GM19324 (cell line): ENCODE data around the gene KRT72.
"Not testable (repeated sequence)": the region's sequence is repeated elsewhere in the genome, so short reads cannot be mapped to it uniquely, and the experiment has no call there.

Source experiments
- ATAC-seq: cut with Tn5 transposase; IDR thresholded peaks from one replicate; pipeline ENCODE4 v1.9.1; 2021; ENCODE audit warnings: mild to moderate bottlenecking, moderate library complexity; ENCODE audit not compliant: unreplicated experiment, low FRiP score

The KRT72 gene

GRCh38 chr12:52608826-52609630 is 7.8 kb upstream of the KRT72 start:
- no peak for ATAC-seq

- no peak for ATAC-seq
Observed at GRCh38 chr12:52608161-52608560, 6.9 kb upstream of the KRT72 start.

GRCh38 chr12:52607314-52607713 is 6.1 kb upstream of the KRT72 start:
- no peak for ATAC-seq

- ATAC-seq, result no peak
Observed at GRCh38 chr12:52606581-52607218, 5.4 kb upstream of the KRT72 start.

- ATAC-seq, result no peak
Observed at GRCh38 chr12:52606096-52606495, 4.8 kb upstream of the KRT72 start.

GRCh38 chr12:52605542-52605941 is 4.3 kb upstream of the KRT72 start:
- no peak for ATAC-seq

GRCh38 chr12:52604859-52605258 is 3.6 kb upstream of the KRT72 start:
- ATAC-seq, result no peak

- ATAC-seq, result no peak
Observed at GRCh38 chr12:52603314-52603713, 2.1 kb upstream of the KRT72 start.

GRCh38 chr12:52602552-52602951 is 1.3 kb upstream of the KRT72 start:
- no peak for ATAC-seq

DNA sequence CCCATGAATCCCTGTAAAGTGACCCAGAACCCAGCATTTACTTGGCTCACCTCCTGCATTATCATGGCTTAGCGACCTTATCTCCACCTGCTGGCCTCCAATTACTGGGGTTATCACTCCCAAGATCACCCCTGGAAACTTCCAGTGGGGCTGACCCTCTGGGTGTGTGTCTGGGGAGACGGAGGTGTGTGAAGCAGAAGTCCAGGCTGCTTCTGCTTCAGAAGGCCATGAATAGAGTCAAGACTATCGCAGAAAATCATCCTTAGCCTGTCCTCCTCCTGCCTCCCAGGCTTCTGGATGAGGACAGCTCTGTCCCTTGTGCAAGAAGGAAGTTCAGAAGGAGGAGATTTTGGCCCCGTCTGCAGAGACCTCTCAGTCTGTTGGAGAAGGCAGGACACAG is 408 bp upstream of the KRT72 start:
- no peak for ATAC-seq

GRCh38 chr12:52600475-52600874 is 788 bp downstream of the KRT72 start:
- no peak for ATAC-seq

DNA sequence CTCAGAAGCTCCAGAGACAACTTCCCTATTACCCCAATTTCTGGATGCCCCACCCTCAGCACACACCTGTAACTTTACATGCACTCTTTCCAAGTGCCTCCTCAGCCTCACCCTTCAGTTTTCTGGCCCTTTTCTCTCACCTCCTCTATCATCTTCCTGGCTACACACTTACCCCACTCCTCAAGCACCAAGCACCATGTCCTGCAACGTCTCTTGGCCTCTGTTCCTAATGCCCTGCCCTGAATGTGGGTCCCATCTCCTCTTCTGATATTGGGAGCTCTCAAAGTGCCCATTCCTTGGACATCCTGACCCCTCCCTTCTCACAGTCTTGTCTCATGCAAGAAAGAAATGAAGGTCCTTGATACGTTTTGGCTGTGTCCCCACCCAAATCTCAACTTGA is 1.2 kb downstream of the KRT72 start:
- no peak for ATAC-seq

DNA sequence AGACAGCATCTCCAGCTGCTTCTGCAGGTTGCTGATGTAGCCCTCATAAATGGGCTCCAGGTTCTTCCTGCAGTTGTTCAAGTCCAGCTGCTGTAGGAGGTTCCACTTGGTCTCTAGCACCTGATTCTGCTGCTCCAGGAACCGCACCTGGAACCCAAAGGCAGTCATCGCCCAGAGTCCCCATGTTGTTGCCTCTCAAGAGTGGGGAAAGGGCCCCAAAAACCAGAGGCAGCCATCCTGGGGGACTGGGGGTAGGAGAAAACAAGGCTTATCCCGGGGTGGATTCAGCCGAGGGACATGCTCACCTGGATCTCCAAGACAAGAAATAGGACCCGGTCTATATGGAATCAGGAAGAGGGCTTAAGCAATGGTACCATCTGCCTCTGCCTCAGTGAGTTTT is 2.3 kb downstream of the KRT72 start:
- no peak for ATAC-seq

- not testable (repeated sequence) for ATAC-seq
Observed at GRCh38 chr12:52594237-52594636, 7.0 kb downstream of the KRT72 start.

DNA sequence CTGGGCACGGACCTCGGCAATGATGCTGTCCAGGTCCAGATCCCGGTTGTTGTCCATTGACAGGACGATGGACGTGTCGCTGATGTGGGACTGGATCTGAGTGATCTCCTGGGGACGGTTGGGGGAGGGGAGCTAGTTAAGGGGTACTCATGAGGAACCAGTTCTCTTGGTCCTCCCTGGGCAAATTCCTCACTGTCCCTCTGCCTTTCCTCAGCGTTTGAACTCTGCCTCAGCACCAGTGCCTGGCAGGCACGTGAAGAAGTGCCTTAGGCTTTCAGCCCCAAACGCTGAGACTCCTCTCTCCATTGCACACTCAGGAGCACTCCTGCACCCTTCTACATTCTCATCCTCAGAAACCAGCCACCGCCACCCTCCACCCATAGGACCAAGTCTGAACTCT is 9.7 kb downstream of the KRT72 start:
- no peak for ATAC-seq

- no peak for ATAC-seq
Observed at GRCh38 chr12:52590021-52590420, 11.2 kb downstream of the KRT72 start.

- ATAC-seq, result no peak
Observed at GRCh38 chr12:52587563-52587962, 13.7 kb downstream of the KRT72 start.

GRCh38 chr12:52585946-52586345 is 15.3 kb downstream of the KRT72 start:
- no peak for ATAC-seq

DNA sequence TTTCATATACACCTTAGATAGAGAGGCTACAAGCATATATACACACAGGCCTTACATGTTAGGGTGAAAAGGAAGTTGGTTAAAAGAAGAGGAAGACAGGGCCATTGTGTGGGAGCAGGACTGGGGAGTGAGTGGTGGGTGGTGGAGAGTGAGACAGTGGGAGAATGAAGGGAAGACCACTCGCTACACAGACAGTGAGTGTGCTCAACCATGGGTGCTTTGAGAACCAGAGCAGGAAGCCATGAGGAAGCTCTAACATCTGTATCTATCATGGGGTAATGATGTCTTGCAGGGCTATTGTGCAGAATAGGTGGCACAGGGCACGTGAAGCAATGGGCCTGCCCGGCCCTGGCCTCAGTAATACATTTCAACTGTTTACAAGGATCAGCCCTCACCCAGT is 16.2 kb downstream of the KRT72 start:
- no peak for ATAC-seq

- no peak for ATAC-seq
Observed at GRCh38 chr12:52584156-52584682, 17.0 kb downstream of the KRT72 start.

GRCh38 chr12:52582971-52583456 is 18.2 kb downstream of the KRT72 start:
- ATAC-seq, result no peak

GRCh38 chr12:52582486-52582885 is 18.8 kb downstream of the KRT72 start:
- no peak for ATAC-seq
